Activated T-helper 1 cell treated with anti-CD3 and anti-CD28 coated beads, Interleukin-12 subunit alpha, Interleukin-12 subunit beta, Interleukin-2, Interleukin-4 antibody, amounts not matched to agents 30 ng/mL and 10 ng/mL and 1 ng/mL, durations not matched to agents 14 hours and 24 hours and 36 hours (primary cell): ENCODE data around the gene ZBTB16. TPM values are rescaled to one million over a fixed set of nuclear protein-coding genes. Genes with fewer than 3 reads are reported as not detected.

Experiments
- DNase-seq: peaks from one replicate; pipeline ENCODE4 v3.0.0; 2021; ENCODE audit warnings: low spot score
- H3K27ac Mint-ChIP-seq: one replicate; pipeline ENCODE4 v1.8.0; 2021; ENCODE audit warnings: mild to moderate bottlenecking, mixed read lengths
- H3K27me3 Mint-ChIP-seq: one replicate; pipeline ENCODE4 v1.8.0; 2022; ENCODE audit warnings: mild to moderate bottlenecking, moderate library complexity, mixed read lengths; ENCODE audit not compliant: insufficient read depth
- H3K36me3 Mint-ChIP-seq: one replicate; pipeline ENCODE4 v1.8.0; 2021; ENCODE audit warnings: low read depth, mixed read lengths
- H3K4me1 Mint-ChIP-seq: one replicate; pipeline ENCODE4 v1.8.0; 2021; ENCODE audit warnings: low read depth, mixed read lengths
- H3K4me3 Mint-ChIP-seq: one replicate; pipeline ENCODE4 v1.8.0; 2021; ENCODE audit warnings: mild to moderate bottlenecking, moderate library complexity, mixed read lengths
- H3K9me3 Mint-ChIP-seq: one replicate; pipeline ENCODE4 v1.8.0; 2021; ENCODE audit warnings: mixed read lengths
- intact Hi-C: fragments of 100-400 bp; cut with micrococcal nuclease; formaldehyde crosslinking; loops from one replicate; pipeline ENCODE4 v1.15.1; 2024
- total RNA-seq: library from RNA; stranded (reverse); gene quantifications from 2 replicates; pipeline ENCODE4 v1.2.3, GENCODE V29; 2022

The ZBTB16 gene
- total RNA-seq, 1 donor from 2014 or later: 3.4 TPM

- Mint-ChIP-seq H3K4me1 (peaks cover 7% of the 10 kb centered on the region), H3K27me3 (peaks cover 14% of the 10 kb centered on the region), H3K9me3 (no peaks in the 10 kb centered on the region), H3K27ac (no peak overlapping the region), H3K4me3 (no peak overlapping the region), H3K36me3 (peaks cover 2% of the 10 kb centered on the region)
- intact Hi-C loops: no loop called here
- DNase-seq: no peak
These were observed 166.8 kb downstream of the ZBTB16 start for GRCh38 chr11:114226356-114226755.

- Mint-ChIP-seq H3K36me3 (no peaks in the 10 kb centered on the region), H3K9me3 (no peaks in the 10 kb centered on the region), H3K27me3 (peaks cover 13% of the 10 kb centered on the region), H3K27ac (no peak overlapping the region), H3K4me3 (no peak overlapping the region), H3K4me1 (peaks cover 7% of the 10 kb centered on the region)
- no peak for DNase-seq
- intact Hi-C loops: no loop called here
These were observed 169.2 kb downstream of the ZBTB16 start for GRCh38 chr11:114228435-114229411.

GRCh38 chr11:114230031-114230704 is 170.7 kb downstream of the ZBTB16 start:
- no peak overlapping the region for H3K4me3 Mint-ChIP-seq

DNA sequence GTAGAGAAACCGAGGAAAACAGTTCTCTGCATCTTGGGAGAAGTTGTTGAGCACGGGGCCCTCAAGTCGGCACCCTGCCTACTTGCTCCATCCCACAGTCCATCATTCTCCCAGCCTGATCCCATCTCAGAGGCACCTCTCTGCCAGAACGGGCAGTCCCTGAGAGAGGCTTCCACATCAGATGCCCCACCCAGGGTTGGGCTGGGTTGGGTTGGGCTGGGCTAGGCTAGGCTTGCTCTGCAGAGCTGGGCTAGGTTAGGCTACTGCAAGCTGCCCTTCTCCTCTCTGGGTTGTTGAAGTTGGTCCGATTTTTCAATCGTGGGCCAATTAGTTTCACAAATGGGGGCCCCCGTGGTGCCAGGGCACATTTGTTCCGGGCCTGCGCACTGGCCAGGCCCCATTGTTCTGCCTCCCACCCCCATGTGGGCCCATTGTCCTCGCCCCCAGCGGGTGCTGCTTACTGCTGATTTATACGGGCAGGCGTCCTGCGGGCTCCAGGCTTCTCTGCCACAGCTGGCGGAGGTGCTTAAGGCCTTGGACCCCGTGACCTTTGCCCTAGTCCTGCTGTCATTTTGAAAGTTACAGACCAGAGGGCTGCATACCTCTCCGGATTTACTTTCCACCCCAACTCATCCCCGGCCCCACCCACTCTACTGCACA is 173.0 kb downstream of the ZBTB16 start:
- Mint-ChIP-seq H3K36me3 (no peaks in the 10 kb centered on the region), H3K4me1 (no peaks in the 10 kb centered on the region), H3K27ac (no peak overlapping the region), H3K9me3 (no peaks in the 10 kb centered on the region), H3K4me3 (no peak overlapping the region), H3K27me3 (peaks cover 14% of the 10 kb centered on the region)
- intact Hi-C loops: no loop called here
- no peak for DNase-seq

More at GRCh38 chr11:114230031-114230704, 170.7 kb downstream of the ZBTB16 start:
- DNase-seq: no peak
- Mint-ChIP-seq H3K4me1 (peaks cover 7% of the 10 kb centered on the region), H3K9me3 (no peaks in the 10 kb centered on the region), H3K36me3 (no peaks in the 10 kb centered on the region), H3K27ac (no peak overlapping the region), H3K27me3 (peaks cover 11% of the 10 kb centered on the region)
- intact Hi-C loops: no loop called here

DNA sequence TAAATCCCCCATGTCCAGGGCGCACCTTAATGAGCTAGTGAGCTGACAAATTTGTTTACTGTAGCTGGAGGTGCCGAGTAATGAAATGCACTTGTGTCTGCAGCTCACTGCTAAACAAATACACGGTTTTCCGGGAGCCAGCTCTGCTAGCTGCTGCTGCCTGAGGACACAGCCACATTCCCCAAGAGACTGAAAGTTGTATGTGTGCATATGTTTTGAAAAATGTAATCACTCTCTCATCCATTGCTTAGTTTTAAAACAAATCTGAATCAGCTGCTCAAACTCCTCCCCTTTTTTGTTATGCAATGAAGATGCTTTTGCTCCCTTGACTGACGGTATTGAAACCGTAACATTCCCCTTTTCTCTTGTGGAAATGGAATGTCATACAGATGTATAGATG is 174.2 kb downstream of the ZBTB16 start:
- intact Hi-C loops: no loop called here
- Mint-ChIP-seq H3K4me1 (no peaks in the 10 kb centered on the region), H3K27ac (no peak overlapping the region), H3K27me3 (peaks cover 11% of the 10 kb centered on the region), H3K4me3 (no peak overlapping the region), H3K36me3 (no peaks in the 10 kb centered on the region), H3K9me3 (no peaks in the 10 kb centered on the region)
- DNase-seq: no peak

DNA sequence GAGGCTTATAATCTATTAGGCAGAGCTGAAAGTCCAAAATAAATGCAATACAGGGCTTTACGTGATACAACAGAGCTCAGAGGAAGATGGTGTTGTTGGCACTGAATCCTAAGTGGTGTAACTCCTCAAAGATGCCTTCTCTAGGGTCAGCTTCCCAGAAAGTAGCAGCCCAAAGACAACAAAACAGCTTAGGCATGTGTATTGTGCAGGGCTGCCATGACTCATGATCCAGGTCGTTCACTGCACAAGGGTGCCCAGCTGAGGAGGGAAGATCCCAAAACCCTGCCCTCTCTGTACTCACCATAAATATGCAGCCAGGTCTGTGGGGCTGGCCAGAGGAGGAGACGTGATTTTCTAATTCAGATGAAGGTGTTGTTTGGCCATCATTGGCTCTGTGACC is 177.3 kb downstream of the ZBTB16 start:
- no peaks in the 10 kb centered on the region for H3K36me3 Mint-ChIP-seq
- no peak overlapping the region for H3K4me3 Mint-ChIP-seq
- no peaks in the 10 kb centered on the region for H3K9me3 Mint-ChIP-seq
- intact Hi-C loops: no loop called here
- no peak overlapping the region for H3K27ac Mint-ChIP-seq
- no peak for DNase-seq
- H3K4me1 Mint-ChIP-seq: no peaks in the 10 kb centered on the region
- H3K27me3 Mint-ChIP-seq: peaks cover 7% of the 10 kb centered on the region

DNA sequence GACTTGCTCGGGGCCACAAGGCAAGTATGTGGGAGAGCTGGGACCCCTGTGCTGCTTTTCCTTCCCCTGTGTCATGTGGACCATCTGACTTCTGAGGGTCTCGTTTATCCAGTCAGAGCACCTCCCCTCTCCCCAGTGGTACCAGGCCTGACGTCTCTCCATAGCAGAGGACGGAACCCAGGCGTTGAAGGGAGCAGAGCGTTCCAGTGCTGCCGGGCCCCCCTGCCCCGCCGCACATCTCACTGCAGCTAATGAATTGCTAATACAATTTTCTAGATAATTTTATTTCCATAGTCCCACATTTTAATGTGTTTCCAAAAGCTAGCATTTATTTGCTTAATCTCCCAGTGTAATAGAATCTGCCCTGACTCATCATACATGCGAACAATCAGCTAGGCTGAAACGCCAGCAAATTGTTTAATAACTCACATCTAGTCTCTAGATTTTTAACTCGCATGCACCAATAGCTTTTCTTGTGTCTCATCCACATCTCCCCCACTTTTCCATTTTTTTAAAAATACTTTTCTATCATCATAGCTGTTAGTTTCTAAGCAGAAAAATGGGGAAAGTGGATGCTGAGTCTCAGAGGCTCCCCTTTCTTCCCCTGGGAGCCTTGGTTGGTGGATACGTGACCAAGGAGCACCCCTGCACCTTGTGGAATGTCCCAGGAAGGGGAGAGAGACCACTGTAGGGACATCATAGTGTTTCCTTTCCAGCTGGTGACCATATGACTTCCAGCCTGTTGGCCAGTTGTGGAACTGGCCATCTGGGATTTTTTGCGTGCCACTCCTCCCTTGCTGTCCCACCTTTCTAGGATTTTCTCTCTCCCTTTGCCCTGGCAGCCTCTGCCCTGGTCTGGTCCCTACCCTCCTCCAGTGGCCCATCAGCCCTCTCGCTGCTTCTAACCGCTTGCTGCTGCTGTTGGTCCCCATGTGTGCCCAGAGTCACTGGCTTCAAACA is 178.1 kb downstream of the ZBTB16 start:
- no peak for DNase-seq
- Mint-ChIP-seq H3K9me3 (no peaks in the 10 kb centered on the region), H3K27ac (no peak overlapping the region), H3K27me3 (peaks cover 7% of the 10 kb centered on the region), H3K4me3 (no peak overlapping the region), H3K4me1 (no peaks in the 10 kb centered on the region), H3K36me3 (no peaks in the 10 kb centered on the region)
- intact Hi-C loops: no loop called here

DNA sequence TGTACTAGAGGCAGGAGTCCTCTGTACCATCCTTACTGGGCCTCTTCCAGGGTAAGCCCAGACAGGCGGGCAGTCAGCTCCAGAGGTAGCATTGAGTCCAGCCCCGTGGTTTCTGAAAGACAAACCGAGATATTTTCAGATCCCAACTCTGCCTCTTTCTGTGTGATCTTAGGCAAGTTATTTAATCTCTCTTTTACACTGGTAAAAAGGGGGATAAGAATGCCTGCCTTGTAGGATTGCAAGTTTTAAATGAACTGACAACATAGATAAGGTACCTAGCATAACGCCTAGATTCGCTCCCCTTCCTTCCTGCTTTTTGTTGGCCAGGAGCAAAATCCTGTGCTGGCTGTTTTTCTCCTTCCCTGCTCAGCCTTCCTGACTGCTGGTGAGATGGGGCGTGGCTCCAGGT is 180.2 kb downstream of the ZBTB16 start:
- H3K27me3 Mint-ChIP-seq: peaks cover 4% of the 10 kb centered on the region
- no peaks in the 10 kb centered on the region for H3K36me3 Mint-ChIP-seq
- no peak overlapping the region for H3K27ac Mint-ChIP-seq
- intact Hi-C loops: no loop called here
- no peaks in the 10 kb centered on the region for H3K9me3 Mint-ChIP-seq
- DNase-seq: no peak
- no peaks in the 10 kb centered on the region for H3K4me1 Mint-ChIP-seq
- no peak overlapping the region for H3K4me3 Mint-ChIP-seq

DNA sequence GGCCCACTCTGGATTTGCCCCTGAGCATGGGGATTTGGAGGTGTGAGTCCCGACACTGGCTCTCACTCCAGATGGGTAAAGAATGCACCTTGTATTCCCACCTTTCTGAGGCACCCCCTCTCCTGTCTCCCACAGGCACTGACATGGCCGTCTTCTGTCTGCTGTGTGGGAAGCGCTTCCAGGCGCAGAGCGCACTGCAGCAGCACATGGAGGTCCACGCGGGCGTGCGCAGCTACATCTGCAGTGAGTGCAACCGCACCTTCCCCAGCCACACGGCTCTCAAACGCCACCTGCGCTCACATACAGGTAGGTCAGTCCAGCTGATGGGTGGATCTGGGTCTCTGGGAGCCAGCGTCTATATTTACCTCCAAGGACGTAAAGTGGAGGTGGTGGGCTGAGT is 182.5 kb downstream of the ZBTB16 start:
- Mint-ChIP-seq H3K4me1 (no peaks in the 10 kb centered on the region), H3K4me3 (no peak overlapping the region), H3K9me3 (no peaks in the 10 kb centered on the region), H3K36me3 (no peaks in the 10 kb centered on the region), H3K27me3 (no peaks in the 10 kb centered on the region), H3K27ac (no peak overlapping the region)
- intact Hi-C loops: no loop called here
- DNase-seq: no peak

DNA sequence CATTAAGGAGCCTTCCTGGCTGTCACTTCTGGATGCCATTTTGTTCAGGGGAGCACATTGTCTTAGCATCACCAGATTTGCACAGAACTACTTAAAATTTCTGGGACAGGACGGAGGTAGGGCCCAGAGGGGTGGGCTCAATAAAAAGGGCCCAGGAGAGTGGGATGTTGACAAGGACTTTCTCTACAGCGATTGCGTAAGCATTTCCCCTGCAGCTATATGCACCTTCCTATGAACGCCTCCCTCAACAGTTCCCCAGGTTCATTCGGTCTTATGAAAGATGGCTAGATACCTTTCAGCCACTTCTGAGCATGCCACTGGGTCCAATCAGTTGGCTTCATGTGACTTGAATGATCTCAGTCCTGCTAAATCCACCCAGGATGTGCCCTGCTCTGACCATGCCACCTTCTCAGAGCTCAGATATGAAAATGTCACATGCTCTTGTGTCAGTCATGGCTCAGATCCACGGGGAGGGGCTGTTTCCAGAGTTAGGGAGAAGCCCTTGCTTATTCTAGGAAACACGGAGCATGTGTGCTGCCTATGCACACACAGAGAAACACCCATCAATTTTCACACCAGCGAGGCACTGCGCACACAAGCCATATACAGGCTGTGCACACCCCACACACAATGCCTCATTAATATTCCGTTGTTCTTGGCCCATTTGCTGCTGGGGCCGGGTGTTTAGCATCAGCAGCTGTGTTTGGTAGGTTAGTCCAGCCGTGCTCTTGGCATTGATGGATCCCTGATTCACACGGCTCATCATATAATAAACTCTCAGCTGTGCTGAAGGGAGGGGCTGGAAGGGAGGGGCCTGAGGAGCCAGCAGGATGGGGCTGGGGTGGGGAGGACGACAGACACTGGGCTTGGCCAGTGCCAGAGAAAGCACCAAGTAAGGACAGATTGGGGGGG is 184.2 kb downstream of the ZBTB16 start:
- no peaks in the 10 kb centered on the region for H3K36me3 Mint-ChIP-seq
- no peaks in the 10 kb centered on the region for H3K27me3 Mint-ChIP-seq
- H3K9me3 Mint-ChIP-seq: no peaks in the 10 kb centered on the region
- no peak overlapping the region for H3K27ac Mint-ChIP-seq
- no peak for DNase-seq
- intact Hi-C loops: no loop called here
- no peaks in the 10 kb centered on the region for H3K4me1 Mint-ChIP-seq
- no peak overlapping the region for H3K4me3 Mint-ChIP-seq

GRCh38 chr11:114244726-114245394 is 185.3 kb downstream of the ZBTB16 start:
- DNase-seq: no peak
- no peak overlapping the region for H3K27ac Mint-ChIP-seq
- intact Hi-C loops: no loop called here
- no peaks in the 10 kb centered on the region for H3K9me3 Mint-ChIP-seq
- no peaks in the 10 kb centered on the region for H3K36me3 Mint-ChIP-seq
- no peaks in the 10 kb centered on the region for H3K27me3 Mint-ChIP-seq
- no peaks in the 10 kb centered on the region for H3K4me1 Mint-ChIP-seq
- H3K4me3 Mint-ChIP-seq: no peak overlapping the region
